G401.6 (cell line): Measurements from ENCODE around the gene SLFN13.
"Not testable (repeated sequence)": the region's sequence is repeated elsewhere in the genome, so short reads cannot be mapped to it uniquely, and the experiment has no call there.

ENCODE experiments used
- FAIRE-seq: peaks from 2 replicates; lab custom pipeline; 2012; peaks lifted over from hg19 to GRCh38; lab: Jason Lieb, UNC

The SLFN13 gene

GRCh38 chr17:35432176-35433074 is 16.1 kb downstream of the SLFN13 start, which contains the start of gene SLFN12:
Gene SLFN12, minus strand, starts transcription at chr17:35432500. Its CDS starts 9,472 bp downstream, at chr17:35423028.
- FAIRE-seq: peak; percentile 97

- no peak for FAIRE-seq
Measured at GRCh38 chr17:35429702-35430101, 18.9 kb downstream of the SLFN13 start.

- FAIRE-seq: no peak
Measured at GRCh38 chr17:35428229-35428628, 20.3 kb downstream of the SLFN13 start.

- FAIRE-seq: no peak
Measured at GRCh38 chr17:35423761-35424160, 24.8 kb downstream of the SLFN13 start.

GRCh38 chr17:35421069-35421468 is 27.5 kb downstream of the SLFN13 start:
- FAIRE-seq: not testable (repeated sequence)

- no peak for FAIRE-seq
Measured at GRCh38 chr17:35416659-35417058, 31.9 kb downstream of the SLFN13 start.

- FAIRE-seq: not testable (repeated sequence)
Measured at GRCh38 chr17:35414707-35415106, 33.9 kb downstream of the SLFN13 start.

- FAIRE-seq: no peak
Measured at GRCh38 chr17:35414247-35414646, 34.3 kb downstream of the SLFN13 start.

- no peak for FAIRE-seq
Measured at GRCh38 chr17:35407531-35407930, 41.0 kb downstream of the SLFN13 start.

- no peak for FAIRE-seq
Measured at GRCh38 chr17:35406568-35406967, 42.0 kb downstream of the SLFN13 start.

GRCh38 chr17:35404360-35404759 is 44.2 kb downstream of the SLFN13 start:
- no peak for FAIRE-seq

- FAIRE-seq: not testable (repeated sequence)
Measured at GRCh38 chr17:35393783-35394182, 54.8 kb downstream of the SLFN13 start.

- no peak for FAIRE-seq
Measured at GRCh38 chr17:35390663-35391062, 57.9 kb downstream of the SLFN13 start.

GRCh38 chr17:35390156-35390555 is 58.4 kb downstream of the SLFN13 start:
- no peak for FAIRE-seq

GRCh38 chr17:35387496-35387895 is 61.1 kb downstream of the SLFN13 start:
- no peak for FAIRE-seq
